Endothelial cell of umbilical vein (primary cell): ENCODE data around the gene SYNDIG1. TPM values are rescaled to one million over a fixed set of nuclear protein-coding genes. Genes with fewer than 3 reads are reported as not detected.

ENCODE experiments used
- BruUV-seq: library from RNA; stranded (reverse); fragments of 400-500 nt; replicated peaks from 2 replicates; lab custom pipeline; 2021; lab: Mats Ljungman, UMichigan
- CTCF ChIA-PET: fragments of 300-600, 350-600 bp; sonication (Branson Sonifier 250); formaldehyde crosslinking; loops from one replicate; lab custom pipeline; 2021; ENCODE audit warnings: antibody characterized with exemption, inconsistent platforms; lab: Charles Lee
- POLR2A ChIA-PET: fragments of 300-600, 350-600 bp; sonication (Branson Sonifier 250); formaldehyde crosslinking; loops from one replicate; lab custom pipeline; 2021; ENCODE audit warnings: antibody characterized with exemption, inconsistent platforms; lab: Charles Lee
- DNase-seq: peaks from one replicate; pipeline ENCODE4 v3.0.0-alpha.2; 2011; ENCODE audit warnings: low read depth, low spot score
- FAIRE-seq: peaks from 2 replicates; lab custom pipeline; 2011; peaks lifted over from hg19 to GRCh38; lab: Jason Lieb, UNC
- H2AFZ ChIP-seq: 2 replicates; pipeline ENCODE4 v1.6.0; 2012; ENCODE audit warnings: low read depth, low read length, control low read depth, inconsistent platforms
- H3K27ac ChIP-seq: 2 replicates; pipeline ENCODE4 v1.5.1; 2011; ENCODE audit warnings: low read depth, mild to moderate bottlenecking, control low read depth, low read length, moderate library complexity; ENCODE audit not compliant: insufficient read depth
- H3K27me3 ChIP-seq, 2 experiments: 2 replicates each; pipeline versions ENCODE4 v1.6.0 to v1.6.1; 2011; ENCODE audit warnings: low read length in 2 of 2, mixed read lengths in 1 of 2; ENCODE audit not compliant: control insufficient read depth in 2 of 2, insufficient read depth in 2 of 2
- H3K36me3 ChIP-seq, 2 experiments: 2 replicates in 1 of 2; 3 replicates in 1 of 2; pipeline ENCODE4 v1.5.1; 2011; ENCODE audit warnings: low read length in 2 of 2, mild to moderate bottlenecking in 1 of 2, moderate library complexity in 1 of 2; ENCODE audit not compliant: control insufficient read depth in 2 of 2, insufficient read depth in 2 of 2; ENCODE audit errors: extremely low read depth in 1 of 2
- H3K4me1 ChIP-seq: 3 replicates; pipeline ENCODE4 v1.5.1; 2011; ENCODE audit warnings: mild to moderate bottlenecking, low read length; ENCODE audit not compliant: control insufficient read depth, insufficient read depth; ENCODE audit errors: extremely low read depth
- H3K4me2 ChIP-seq: 2 replicates; pipeline ENCODE4 v1.6.1; 2011; ENCODE audit warnings: low read length, control low read depth, mixed read lengths; ENCODE audit not compliant: insufficient read depth
- H3K4me3 ChIP-seq, 3 experiments: fragments of 200-600 bp in 1 of 3; sonication (generic), shearing (Covaris generic) in 1 of 3; replicated peaks in 1 of 3; 2 replicates each; pipeline ENCODE4 v1.5.1; 2011 to 2016; ENCODE audit warnings: control low read depth in 3 of 3, low read length in 3 of 3, mild to moderate bottlenecking in 2 of 3, inconsistent platforms in 1 of 3, low read depth in 1 of 3, moderate library complexity in 1 of 3; ENCODE audit not compliant: insufficient read depth in 1 of 3
- H3K79me2 ChIP-seq: 2 replicates; pipeline ENCODE4 v1.6.0; 2012; ENCODE audit warnings: low read length, inconsistent platforms; ENCODE audit not compliant: control insufficient read depth, insufficient read depth
- H3K9ac ChIP-seq: replicated peaks from 2 replicates; pipeline ENCODE3; 2011; ENCODE audit warnings: low read length, control low read depth; ENCODE audit not compliant: insufficient read depth; ENCODE audit errors: extremely low read depth
- H3K9me1 ChIP-seq: replicated peaks from 3 replicates; pipeline ENCODE4 v1.6.0; 2011; ENCODE audit warnings: mild to moderate bottlenecking, low read length; ENCODE audit not compliant: control insufficient read depth, insufficient read depth; ENCODE audit errors: extremely low read depth
- H3K9me3 ChIP-seq: replicated peaks from 2 replicates; pipeline ENCODE4 v1.5.1; 2012; ENCODE audit warnings: low read length, inconsistent platforms; ENCODE audit not compliant: control insufficient read depth, insufficient read depth
- H4K20me1 ChIP-seq: replicated peaks from 2 replicates; pipeline ENCODE3; 2011; ENCODE audit warnings: mild to moderate bottlenecking, low read length; ENCODE audit not compliant: control insufficient read depth, insufficient read depth; ENCODE audit errors: extremely low read depth
- CTCF ChIP-seq, 2 donors: IDR thresholded peaks; 1 replicate in 1 of 2; 2 replicates in 1 of 2; pipeline ENCODE4 v1.5.1; 2011; ENCODE audit warnings: low read length in 2 of 2, mild to moderate bottlenecking in 2 of 2, moderate library complexity in 2 of 2, control low read depth in 1 of 2, inconsistent platforms in 1 of 2, low read depth in 1 of 2; ENCODE audit not compliant: insufficient read depth in 1 of 2; ENCODE audit errors: extremely low read depth in 1 of 2
- EZH2 ChIP-seq: IDR thresholded peaks from 2 replicates; pipeline ENCODE4 v1.6.1; 2012; ENCODE audit warnings: borderline replicate concordance, low read depth, mild to moderate bottlenecking, moderate library complexity, low read length, inconsistent platforms; ENCODE audit not compliant: severe bottlenecking
- FOS ChIP-seq: IDR thresholded peaks from 2 replicates; pipeline ENCODE4 v1.6.1; 2011; ENCODE audit warnings: mild to moderate bottlenecking, low read length, moderate library complexity, borderline replicate concordance; ENCODE audit not compliant: insufficient read depth
- GATA2 ChIP-seq: IDR thresholded peaks from 2 replicates; pipeline ENCODE4 v1.7.0; 2011; ENCODE audit warnings: low read depth, mild to moderate bottlenecking, moderate library complexity, mixed read lengths, low read length; ENCODE audit not compliant: insufficient read length, insufficient read depth
- JUN ChIP-seq: IDR thresholded peaks from 2 replicates; pipeline ENCODE4 v1.6.1; 2011; ENCODE audit warnings: borderline replicate concordance, low read depth; ENCODE audit not compliant: insufficient read length, insufficient read depth
- MAX ChIP-seq: IDR thresholded peaks from 2 replicates; pipeline ENCODE4 v1.6.1; 2011; ENCODE audit not compliant: insufficient read depth, insufficient read length
- MYC ChIP-seq: IDR thresholded peaks from one replicate; pipeline ENCODE4 v1.6.1; 2011; ENCODE audit warnings: mild to moderate bottlenecking, low read depth, low read length
- POLR2AphosphoS5 ChIP-seq: IDR thresholded peaks from 2 replicates; pipeline ENCODE4 v1.6.1; 2012; ENCODE audit warnings: low read depth, mild to moderate bottlenecking, control low read depth, low read length, moderate library complexity; ENCODE audit not compliant: insufficient read depth
- dilution Hi-C: fragments of 300-500 bp; cut with MboI; formaldehyde crosslinking; loops from one replicate; pipeline ENCODE4 v1.15.0; 2019; ENCODE audit warnings: low sequenced_read_pairs; ENCODE audit not compliant: extremely low pct_ligation_motif_present
- intact Hi-C: fragments of 100-400 bp; cut with micrococcal nuclease; formaldehyde crosslinking; loops from one replicate; pipeline ENCODE4 v1.10.0; 2022
- polyA plus RNA-seq, 4 experiments: library from polyadenylated mRNA; depleted of rRNA in 3 of 4; stranded (reverse) in 3 of 4; unstranded in 1 of 4; fragments of >200 nt; gene quantifications; 2 replicates each; pipeline versions ENCODE4 v1.2.1 to v1.2.3, GENCODE V29; 2011 to 2012; ENCODE audit warnings: missing spikeins in 1 of 4
- total RNA-seq: library from RNA; stranded (reverse); gene quantifications from 2 replicates; pipeline ENCODE4 v1.2.3, GENCODE V29; 2021

The SYNDIG1 gene
- total and polyA plus RNA-seq, 2 donors (not counting 3 experiments of a cell fraction or from before 2014, with no cell fraction given), result not detected

GRCh38 chr20:24479106-24479505 lies 9.7 kb downstream of the SYNDIG1 start:
- intact Hi-C loops, result no loop called here
- FAIRE-seq, result no peak
- no peak overlapping the region for H3K27ac ChIP-seq
- no peaks in the 10 kb centered on the region for H3K4me1 ChIP-seq
- POLR2A ChIA-PET, result no interaction called here
- no peaks in the 10 kb centered on the region for H3K9me3 ChIP-seq
- no peaks in the 10 kb centered on the region for H3K27me3 ChIP-seq
- dilution Hi-C loops, result no loop called here
- no peak overlapping the region for H2AFZ ChIP-seq
- DNase-seq, result no peak
- H4K20me1 ChIP-seq, result no peaks in the 10 kb centered on the region
- H3K79me2 ChIP-seq, result no peaks in the 10 kb centered on the region
- H3K36me3 ChIP-seq, result no peaks in the 10 kb centered on the region
- H3K4me2 ChIP-seq, result no peak overlapping the region
- no peak overlapping the region for H3K4me3 ChIP-seq
- no peaks in the 10 kb centered on the region for H3K9me1 ChIP-seq
- BruUV-seq, result no TSS peak
- TF ChIP-seq MAX (no peak), JUN (no peak), EZH2 (no peak), MYC (no peak), POLR2AphosphoS5 (no peak), FOS (no peak), CTCF (IDR thresholded peaks at IDR 0.05; ENCODE audit: extremely low read depth in 1 of 2, insufficient read depth in 1 of 2, low read depth in 1 of 2, low read length in 2 of 2) (no peak), GATA2 (no peak)
- H3K9ac ChIP-seq, result no peak overlapping the region
- CTCF ChIA-PET, result no interaction called here
